IPS DF 6.9 (cell line): ENCODE data around the gene NKX2-1.
"Not testable (repeated sequence)": the region's sequence is repeated elsewhere in the genome, so short reads cannot be mapped to it uniquely, and the experiment has no call there.

Source experiments
- DNase-seq: peaks from one replicate; pipeline ENCODE4 v3.0.0-alpha.2; 2013; ENCODE audit warnings: low read depth, low spot score
- H3K27ac ChIP-seq: one replicate; pipeline ENCODE4 v1.5.1; 2013; ENCODE audit warnings: low read length, control low read depth
- H3K27me3 ChIP-seq: 2 replicates; pipeline ENCODE4 v1.6.1; 2013; ENCODE audit warnings: mild to moderate bottlenecking, low read length; ENCODE audit not compliant: control insufficient read depth, insufficient read depth
- H3K36me3 ChIP-seq: 2 replicates; pipeline ENCODE4 v1.6.1; 2013; ENCODE audit warnings: low read length; ENCODE audit not compliant: control insufficient read depth, insufficient read depth
- H3K4me1 ChIP-seq: 2 replicates; pipeline ENCODE4 v1.6.1; 2013; ENCODE audit warnings: low read length; ENCODE audit not compliant: control insufficient read depth, insufficient read depth
- H3K4me3 ChIP-seq: 2 replicates; pipeline ENCODE4 v1.5.1; 2013; ENCODE audit warnings: mild to moderate bottlenecking, low read length
- H3K9me3 ChIP-seq: 2 replicates; pipeline ENCODE4 v1.6.1; 2013; ENCODE audit warnings: low read length, inconsistent platforms; ENCODE audit not compliant: control insufficient read depth, insufficient read depth
- WGBS: extraction: QIAGEN DNeasy Blood & Tissue Kit; methylation state at CpG from one replicate; pipeline ENCODE4 v1.1.7; 2013; ENCODE audit warnings: mixed read lengths, missing lambda C conversion rate; ENCODE audit not compliant: insufficient read length, insufficient coverage; 5-methylcytosine and 5-hydroxymethylcytosine counted together

NKX2-1 gene

DNA sequence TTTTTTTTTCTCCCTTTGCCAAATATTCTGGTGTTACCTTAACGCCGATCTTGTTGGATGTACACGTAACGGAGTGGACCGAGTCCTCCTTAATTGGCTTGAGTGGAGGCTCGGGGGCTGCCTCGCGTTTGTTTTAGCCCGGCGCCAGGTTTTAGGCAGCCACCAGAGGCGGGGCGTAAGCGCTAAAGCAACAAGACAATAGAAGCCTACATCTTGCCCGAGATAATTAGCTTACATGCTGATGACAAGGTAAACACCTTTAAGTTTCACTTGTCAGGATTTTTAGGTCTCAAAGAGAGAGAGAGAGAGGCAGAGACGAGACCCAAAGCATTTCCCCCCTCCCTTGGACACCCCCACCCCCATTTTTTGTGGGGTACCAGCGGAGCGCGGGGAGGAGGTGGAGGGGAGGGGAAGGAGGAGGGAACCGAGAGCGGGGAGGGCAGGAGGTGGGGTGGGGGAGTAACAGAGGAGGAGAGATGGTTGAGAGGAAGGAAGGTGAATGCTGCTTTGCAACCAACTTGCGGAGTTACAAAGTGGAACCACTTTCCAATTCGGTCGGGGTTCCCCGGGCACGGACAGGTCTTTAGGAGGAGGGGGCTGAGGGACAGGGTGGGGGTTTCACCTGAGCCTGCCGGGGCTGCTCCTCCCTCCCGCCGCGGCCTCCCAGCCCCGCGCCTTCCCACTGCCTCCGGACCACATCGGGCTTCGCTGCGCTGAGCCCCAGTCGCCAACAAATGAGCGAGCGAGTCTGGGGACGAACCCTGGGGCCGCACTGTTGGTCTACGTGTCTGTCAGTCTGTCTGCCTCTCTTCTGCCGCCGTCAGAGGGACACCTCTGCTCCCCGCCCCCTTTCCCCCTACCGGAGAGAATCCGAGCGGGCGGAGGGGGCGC, at the start of gene NKX2-1:
NKX2-1 (minus strand) TSS at position 802 of the 891 bp plus-strand sequence; CDS start at position 699, 103 bp downstream.
- WGBS, result no CpG with 5 or more reads among the region's 49 CpGs

DNA sequence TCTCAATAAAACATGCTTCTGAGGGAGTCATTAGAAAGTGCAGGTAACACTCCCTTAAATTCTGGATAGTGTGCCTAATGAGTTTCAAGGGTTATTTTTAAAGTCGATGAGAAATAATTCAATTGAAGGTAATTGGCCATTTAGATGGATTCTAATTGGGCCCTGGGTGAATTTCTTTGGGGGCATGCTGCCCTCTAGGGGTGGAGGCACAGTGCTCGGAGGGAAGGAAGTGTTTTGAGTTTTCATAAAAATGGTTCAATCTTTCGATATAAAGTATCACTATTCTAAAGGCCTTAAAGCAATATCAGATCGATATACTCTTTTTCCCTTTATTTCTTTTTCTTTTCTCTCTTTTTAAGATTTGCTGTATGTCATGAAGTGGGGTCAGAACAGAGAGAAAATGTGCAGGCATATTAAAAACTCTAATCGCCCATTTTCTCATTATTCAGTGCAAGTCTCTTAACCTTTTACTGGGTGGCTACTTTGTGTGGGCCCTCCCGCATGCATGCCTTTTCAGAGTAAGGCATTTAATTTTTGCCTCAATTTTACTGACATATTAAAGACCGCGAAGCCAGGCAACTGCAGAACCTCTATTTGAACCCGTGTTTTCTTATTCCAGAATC, 36.9 kb upstream of the NKX2-1 start:
- Histone ChIP-seq H3K27me3 (no peaks in the 10 kb centered on the region), H3K36me3 (no peaks in the 10 kb centered on the region), H3K4me3 (no peak overlapping the region), H3K27ac (no peak overlapping the region), H3K4me1 (no peaks in the 10 kb centered on the region), H3K9me3 (no peaks in the 10 kb centered on the region)
- DNase-seq, result no peak
- WGBS, result no CpG with 5 or more reads among the region's 9 CpGs

More for the DNA sequence above, at the start of gene NKX2-1:
- Histone ChIP-seq H3K27ac (no peak within 1 kb of the TSS), H3K27me3 (peaks cover 93% of the 10 kb centered on the region), H3K36me3 (no peaks in the 10 kb centered on the region), H3K4me3 (peak within 1 kb of the TSS; percentile 14; the same call in 1 of the 2 replicates), H3K9me3 (no peaks in the 10 kb centered on the region), H3K4me1 (peaks cover 6% of the 10 kb centered on the region; the same call in 1 of the 2 replicates)
- DNase-seq, result no peak

DNA sequence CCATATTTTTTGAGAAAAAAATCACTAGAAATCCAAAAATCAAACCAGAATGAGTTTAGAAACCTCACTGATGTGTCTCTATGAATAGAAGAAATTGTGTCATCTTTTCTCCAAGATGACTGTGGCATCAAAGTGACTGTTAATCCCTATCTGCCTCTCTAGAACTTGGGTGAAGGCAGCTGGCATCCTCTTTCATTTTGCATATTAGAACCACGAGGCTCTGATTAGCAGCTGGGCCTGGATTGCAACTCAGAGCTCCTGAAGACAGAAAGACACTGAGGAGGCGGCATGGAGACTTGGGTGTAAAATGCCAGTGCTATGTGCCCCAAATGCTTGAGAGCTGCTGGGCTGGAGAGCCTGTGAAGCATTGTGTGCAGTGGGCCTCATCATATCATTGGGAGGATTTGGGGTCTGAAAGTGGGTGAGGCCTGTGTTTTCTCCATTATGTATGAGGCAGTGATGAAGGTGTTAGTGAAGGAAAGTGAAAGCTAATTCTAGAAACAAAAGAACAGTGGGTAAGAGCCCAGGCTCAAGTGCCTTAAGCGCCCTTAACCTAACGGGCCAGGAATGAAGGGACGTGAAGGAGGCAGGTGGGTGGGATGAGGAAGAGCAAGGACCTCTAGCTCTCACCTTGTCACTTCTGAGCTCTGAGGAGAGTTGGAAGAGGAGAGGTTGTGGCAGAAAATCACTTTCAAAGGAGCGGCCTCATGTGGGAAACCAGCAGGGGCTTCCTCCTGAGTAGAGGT, 36.1 kb upstream of the NKX2-1 start:
- no peak overlapping the region for H3K27ac ChIP-seq
- H3K4me3 ChIP-seq, result no peak overlapping the region
- H3K4me1 ChIP-seq, result no peaks in the 10 kb centered on the region
- H3K36me3 ChIP-seq, result no peaks in the 10 kb centered on the region
- DNase-seq, result no peak
- H3K9me3 ChIP-seq, result no peaks in the 10 kb centered on the region
- no CpG with 5 or more reads among the region's 6 CpGs for WGBS
- H3K27me3 ChIP-seq, result no peaks in the 10 kb centered on the region

DNA sequence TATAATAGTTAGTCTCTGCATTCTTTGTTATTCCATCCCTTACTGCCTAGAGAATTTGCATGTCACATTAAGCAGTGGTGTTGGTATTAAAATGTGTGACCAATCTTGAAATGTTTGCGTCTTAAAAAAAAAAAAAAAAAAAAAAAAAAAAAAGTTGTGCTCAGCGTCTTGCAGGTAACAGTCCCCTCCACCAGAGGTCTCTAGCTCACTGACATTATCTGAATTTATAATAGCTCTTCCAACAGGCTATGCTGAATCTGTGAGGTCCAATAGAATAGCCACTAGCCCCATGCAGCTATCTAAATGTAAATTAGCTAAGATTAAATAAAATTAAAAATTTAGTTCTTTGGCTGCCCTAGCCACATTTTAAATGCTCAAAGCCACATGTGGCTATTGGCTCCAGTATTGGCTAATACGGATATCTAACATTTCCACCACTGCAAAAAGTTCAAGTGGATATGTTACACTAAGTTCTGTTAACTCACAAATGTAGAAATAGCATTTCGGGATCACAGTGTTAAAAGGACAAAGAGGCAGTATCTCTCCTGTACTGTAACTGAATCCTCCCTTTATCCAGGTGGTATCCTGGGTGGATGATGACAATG, 33.7 kb upstream of the NKX2-1 start:
- Histone ChIP-seq H3K27ac (no peak overlapping the region), H3K36me3 (no peaks in the 10 kb centered on the region), H3K4me3 (no peak overlapping the region), H3K9me3 (no peaks in the 10 kb centered on the region), H3K27me3 (no peaks in the 10 kb centered on the region), H3K4me1 (no peaks in the 10 kb centered on the region)
- peak; percentile 16 for DNase-seq
- WGBS, result no CpG with 5 or more reads among the region's 4 CpGs

DNA sequence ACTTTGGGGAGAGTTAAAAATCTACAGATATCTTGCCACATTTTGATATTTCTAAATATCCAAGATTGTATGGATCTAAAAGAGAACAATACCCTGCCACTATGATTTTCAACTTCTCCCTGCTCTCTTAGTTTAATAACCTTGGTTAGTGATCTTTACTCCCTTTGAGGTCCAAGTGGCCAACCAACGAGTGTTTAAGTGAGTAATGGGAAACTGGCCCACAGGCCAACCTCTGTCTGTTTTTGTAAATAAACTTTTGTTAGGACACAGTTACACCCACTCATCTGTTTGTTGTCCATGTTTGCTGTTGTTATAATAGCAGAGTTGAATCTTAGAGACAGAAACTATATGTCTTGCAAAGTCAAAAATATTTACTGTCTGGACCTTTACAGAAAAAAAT, 30.9 kb upstream of the NKX2-1 start:
- H3K4me3 ChIP-seq, result no peak overlapping the region
- WGBS, result no CpG with 5 or more reads among the region's 1 CpG
- H3K36me3 ChIP-seq, result no peaks in the 10 kb centered on the region
- H3K9me3 ChIP-seq, result no peaks in the 10 kb centered on the region
- no peaks in the 10 kb centered on the region for H3K27me3 ChIP-seq
- no peak overlapping the region for H3K27ac ChIP-seq
- DNase-seq, result no peak
- H3K4me1 ChIP-seq, result no peaks in the 10 kb centered on the region

DNA sequence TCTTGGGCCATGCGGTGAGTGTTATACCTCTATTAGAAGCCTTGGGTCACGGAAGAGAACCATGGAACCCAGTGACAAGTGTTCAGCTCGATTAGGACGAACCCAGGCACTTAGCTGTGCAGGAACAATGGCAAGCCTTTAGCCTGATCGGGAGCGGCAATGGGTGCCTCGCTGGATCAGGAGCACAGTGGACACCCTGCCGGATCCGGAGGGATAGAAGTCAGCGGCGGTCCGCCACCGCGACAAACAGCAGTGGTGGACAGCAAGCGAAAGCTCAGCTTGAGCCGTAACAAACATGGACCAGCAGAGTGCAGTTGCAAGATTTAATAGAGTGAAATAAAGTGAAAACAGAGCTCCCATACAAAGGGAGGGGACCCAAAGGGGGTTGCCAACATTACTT, 24.2 kb upstream of the NKX2-1 start:
- DNase-seq, H3K4me1 ChIP-seq, H3K4me3 ChIP-seq, H3K36me3 ChIP-seq, H3K27ac ChIP-seq, H3K27me3 ChIP-seq, H3K9me3 ChIP-seq: not testable (repeated sequence)
- no CpG with 5 or more reads among the region's 16 CpGs for WGBS

DNA sequence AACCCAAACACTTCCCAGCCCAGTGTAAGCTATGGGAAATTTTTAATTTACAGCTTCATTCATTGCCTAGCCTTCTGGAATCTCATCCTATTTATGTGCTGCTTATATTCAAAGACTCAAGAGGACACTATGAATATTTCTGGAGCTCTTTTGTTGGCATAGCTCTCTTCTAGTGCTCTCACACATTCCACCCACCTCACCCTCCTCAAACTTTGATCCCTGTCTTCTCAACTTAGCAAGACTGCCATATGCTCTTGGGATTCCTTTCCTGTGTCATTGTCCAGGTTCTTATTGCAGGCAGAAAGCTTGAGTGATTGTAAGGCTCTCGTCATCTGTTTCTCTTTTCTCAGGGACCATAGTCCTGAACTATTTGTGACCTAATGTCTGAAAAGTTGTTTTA, 18.0 kb upstream of the NKX2-1 start:
- Histone ChIP-seq H3K4me1 (no peaks in the 10 kb centered on the region), H3K4me3 (no peak overlapping the region)

DNA sequence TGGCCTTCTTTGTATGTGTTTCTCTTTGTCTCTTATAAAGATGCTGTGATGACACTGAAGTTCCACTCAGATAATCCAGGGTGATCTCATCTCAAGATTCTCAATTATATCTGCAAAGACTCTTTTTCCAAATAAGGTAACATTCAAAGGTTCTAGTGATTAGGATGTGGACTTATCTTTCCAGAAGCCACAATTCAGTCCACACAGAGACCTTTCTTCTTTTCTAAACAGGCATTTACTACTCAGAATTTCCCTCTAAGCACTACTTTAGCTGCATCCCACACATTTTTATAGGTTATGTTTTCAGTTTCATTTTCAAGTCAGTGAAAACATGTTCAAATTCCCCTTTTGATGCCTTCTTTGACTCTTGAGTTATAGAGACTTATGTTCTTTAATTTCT, 9.0 kb upstream of the NKX2-1 start:
- Histone ChIP-seq H3K9me3 (no peaks in the 10 kb centered on the region), H3K4me3 (no peak overlapping the region), H3K36me3 (no peaks in the 10 kb centered on the region), H3K27me3 (peaks cover 36% of the 10 kb centered on the region), H3K4me1 (no peaks in the 10 kb centered on the region), H3K27ac (no peak overlapping the region)
- DNase-seq, result no peak

More for the DNA sequence above, 18.0 kb upstream of the NKX2-1 start:
- Histone ChIP-seq H3K27ac (no peak overlapping the region), H3K9me3 (no peaks in the 10 kb centered on the region), H3K27me3 (no peaks in the 10 kb centered on the region), H3K36me3 (no peaks in the 10 kb centered on the region)
- no CpG with 5 or more reads among the region's 1 CpG for WGBS
- no peak for DNase-seq

DNA sequence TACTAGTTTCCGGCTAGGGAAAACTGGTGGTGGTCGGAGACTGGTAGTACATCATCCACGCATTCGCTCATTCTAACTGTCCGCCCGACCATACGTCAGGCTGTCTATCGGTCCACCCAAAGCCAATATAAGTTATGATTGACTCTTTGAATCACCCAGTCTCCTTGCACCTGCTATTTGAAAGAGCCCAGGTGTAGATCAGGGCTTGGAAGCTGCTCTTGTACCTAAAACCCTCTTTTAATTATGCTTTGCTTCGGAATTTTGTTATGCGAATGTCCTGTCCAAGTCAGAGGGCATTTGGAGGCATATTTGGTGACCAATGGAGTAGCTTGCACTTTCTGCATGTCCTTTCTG, 5.7 kb upstream of the NKX2-1 start:
- WGBS, result no CpG with 5 or more reads among the region's 10 CpGs
- Histone ChIP-seq H3K36me3 (no peaks in the 10 kb centered on the region), H3K4me3 (no peak overlapping the region)

More for the DNA sequence above, 5.7 kb upstream of the NKX2-1 start:
- Histone ChIP-seq H3K27ac (no peak overlapping the region), H3K4me1 (no peaks in the 10 kb centered on the region), H3K27me3 (peaks cover 69% of the 10 kb centered on the region), H3K9me3 (no peaks in the 10 kb centered on the region)
- DNase-seq, result no peak
